GM19372 (cell line): ENCODE data around the gene MIS18BP1.
"Not testable (repeated sequence)": the region's sequence is repeated elsewhere in the genome, so short reads cannot be mapped to it uniquely, and the experiment has no call there.

Experiments used
- ATAC-seq: cut with Tn5 transposase; IDR thresholded peaks from one replicate; pipeline ENCODE4 v1.9.1; 2021; ENCODE audit warnings: mild to moderate bottlenecking, low read depth, moderate library complexity; ENCODE audit not compliant: unreplicated experiment

The MIS18BP1 gene

GRCh38 chr14:45253070-45253753 lies at the start of gene MIS18BP1:
Gene MIS18BP1, minus strand, starts transcription at chr14:45253202. Its CDS starts 5,916 bp downstream, at chr14:45247286.
- ATAC-seq, result peak; percentile 73

GRCh38 chr14:45298423-45299117 lies 45.6 kb upstream of the MIS18BP1 start:
- ATAC-seq, result no peak

- not testable (repeated sequence) for ATAC-seq
Observed at GRCh38 chr14:45294796-45295195, 41.8 kb upstream of the MIS18BP1 start.

GRCh38 chr14:45290547-45290946 lies 37.5 kb upstream of the MIS18BP1 start:
- ATAC-seq, result no peak

- no peak for ATAC-seq
Observed at GRCh38 chr14:45287610-45288009, 34.6 kb upstream of the MIS18BP1 start.

- ATAC-seq, result no peak
Observed at GRCh38 chr14:45284802-45285201, 31.8 kb upstream of the MIS18BP1 start.

GRCh38 chr14:45281731-45282400 lies 28.9 kb upstream of the MIS18BP1 start:
- ATAC-seq, result not testable (repeated sequence)

GRCh38 chr14:45271858-45272537 lies 19.0 kb upstream of the MIS18BP1 start:
- ATAC-seq, result no peak

GRCh38 chr14:45270031-45270430 lies 17.0 kb upstream of the MIS18BP1 start:
- ATAC-seq, result no peak

- ATAC-seq, result no peak
Observed at GRCh38 chr14:45267071-45267470, 14.1 kb upstream of the MIS18BP1 start.

- no peak for ATAC-seq
Observed at GRCh38 chr14:45262637-45263036, 9.6 kb upstream of the MIS18BP1 start.

- no peak for ATAC-seq
Observed at GRCh38 chr14:45261209-45261608, 8.2 kb upstream of the MIS18BP1 start.

GRCh38 chr14:45258805-45259204 lies 5.8 kb upstream of the MIS18BP1 start:
- no peak for ATAC-seq

GRCh38 chr14:45258073-45258472 lies 5.1 kb upstream of the MIS18BP1 start:
- ATAC-seq, result no peak

- ATAC-seq, result no peak
Observed at GRCh38 chr14:45254771-45255170, 1.8 kb upstream of the MIS18BP1 start.

GRCh38 chr14:45253754-45254310 lies 830 bp upstream of the MIS18BP1 start:
- ATAC-seq, result no peak

- ATAC-seq, result no peak
Observed at GRCh38 chr14:45252366-45253069, 484 bp downstream of the MIS18BP1 start.

- ATAC-seq, result peak; percentile 52
Observed at GRCh38 chr14:45251912-45252311, 1.1 kb downstream of the MIS18BP1 start.

GRCh38 chr14:45249856-45250575 lies 3.0 kb downstream of the MIS18BP1 start:
- ATAC-seq, result no peak
